HepG2 (cell line): ENCODE results near the gene P2RX6. TPM values are rescaled to one million over a fixed set of nuclear protein-coding genes. Genes with fewer than 3 reads are reported as not detected.
A peak's percentile ranks its signal among the peaks of the same experiment; 100 is the strongest.

Source experiments
- BCL6 ChIP-seq: IDR thresholded peaks from 2 replicates; pipeline ENCODE4 v1.6.1; 2016; ENCODE audit warnings: missing genetic modification reagents, missing compliant biosample characterization
- FIP1L1 ChIP-seq: fragments of 200-400 bp; formaldehyde crosslinking; IDR thresholded peaks from 2 replicates; pipeline ENCODE4 v1.6.1; 2018; ENCODE audit warnings: low read depth, mild to moderate bottlenecking, low read length, moderate library complexity, borderline replicate concordance; ENCODE audit not compliant: insufficient read depth
- MXI1 ChIP-seq: IDR thresholded peaks from 3 replicates; pipeline ENCODE4 v1.6.1; 2012; ENCODE audit warnings: low read depth, low read length, inconsistent platforms, borderline replicate concordance
- NFYB ChIP-seq: sonication (generic); formaldehyde crosslinking; IDR thresholded peaks from 2 replicates; pipeline ENCODE4 v1.4.0; 2020; ENCODE audit warnings: missing genetic modification reagents
- PRMT3 ChIP-seq: sonication (generic); formaldehyde crosslinking; IDR thresholded peaks from 2 replicates; pipeline ENCODE4 v1.8.1; 2022; ENCODE audit warnings: low read depth, mild to moderate bottlenecking, moderate library complexity, missing genetic modification reagents, borderline replicate concordance
- REST ChIP-seq, 2 experiments: IDR thresholded peaks; 2 replicates each; pipeline ENCODE4 v1.6.1; 2011 to 2012; ENCODE audit warnings: low read length in 2 of 2, borderline replicate concordance in 1 of 2, low read depth in 1 of 2, mild to moderate bottlenecking in 1 of 2, moderate library complexity in 1 of 2
- SNAPC4 ChIP-seq: sonication (generic); formaldehyde crosslinking; IDR thresholded peaks from 2 replicates; pipeline ENCODE4 v1.4.0; 2020; ENCODE audit warnings: mild to moderate bottlenecking, missing genetic modification reagents
- TCF12 ChIP-seq, 2 experiments: fragments of 450-650 bp in 1 of 2; sonication (generic) in 1 of 2; formaldehyde crosslinking in 1 of 2; IDR thresholded peaks; 2 replicates each; pipeline versions ENCODE4 v1.6.1 to v1.8.0; 2017 to 2022; ENCODE audit warnings: antibody characterized with exemption in 1 of 2, mild to moderate bottlenecking in 1 of 2, missing genetic modification reagents in 1 of 2, moderate library complexity in 1 of 2
- TGIF2 ChIP-seq: IDR thresholded peaks from 2 replicates; pipeline ENCODE4 v1.6.1; 2016; ENCODE audit warnings: control low read depth, missing compliant biosample characterization
- THAP11 ChIP-seq: IDR thresholded peaks from 2 replicates; pipeline ENCODE4 v1.6.1; 2016; ENCODE audit warnings: missing biosample characterization, missing genetic modification reagents
- polyA plus RNA-seq, 8 experiments: library from polyadenylated mRNA; depleted of rRNA in 3 of 8; stranded (reverse) in 7 of 8; unstranded in 1 of 8; fragments of >200 nt; fragmentation: Illumina TruSeq in 4 of 8; extraction: Trizol in 4 of 8; gene quantifications; 2 replicates each; pipeline versions ENCODE4 v1.2.1 to v1.2.3, GENCODE V29; 2011 to 2016; ENCODE audit warnings: low read depth in 4 of 8, missing spikeins in 1 of 8, mixed read lengths in 1 of 8; ENCODE audit not compliant: insufficient read depth in 1 of 8
- total RNA-seq, 5 experiments: library from RNA; depleted of rRNA; stranded (reverse); fragments of >200 nt; fragmentation: Illumina TruSeq; extraction: Trizol; gene quantifications; 2 replicates each; pipeline ENCODE4 v1.2.3, GENCODE V29; 2016; ENCODE audit warnings: low read depth in 1 of 5
- TF ChIP-seq, protein P1 (sequence below): sonication (generic); formaldehyde crosslinking; IDR thresholded peaks from 2 replicates; pipeline ENCODE4 v1.5.0; 2020; ENCODE audit warnings: missing genetic modification reagents, mild to moderate bottlenecking, borderline replicate concordance
- TF ChIP-seq, protein P2 (sequence below): sonication (generic); formaldehyde crosslinking; IDR thresholded peaks from 2 replicates; pipeline ENCODE4 v1.4.0; 2020; ENCODE audit warnings: missing genetic modification reagents; ENCODE audit errors: not compliant biosample characterization
- TF ChIP-seq, protein P3 (sequence below): sonication (generic); formaldehyde crosslinking; IDR thresholded peaks from 2 replicates; pipeline ENCODE4 v1.8.1; 2022; ENCODE audit warnings: low read depth, mild to moderate bottlenecking, missing genetic modification reagents

The P2RX6 gene
- total and polyA plus RNA-seq, 2 of the 13 experiments (the other 11 are each of a cell fraction or from before 2014, with no cell fraction given), result 0.04 to 0.12 TPM

GRCh38 chr22:21001601-21002325 is 13.2 kb upstream of the P2RX6 start, which contains the start of gene THAP7 (continued):
- TF ChIP-seq, protein P1, sequence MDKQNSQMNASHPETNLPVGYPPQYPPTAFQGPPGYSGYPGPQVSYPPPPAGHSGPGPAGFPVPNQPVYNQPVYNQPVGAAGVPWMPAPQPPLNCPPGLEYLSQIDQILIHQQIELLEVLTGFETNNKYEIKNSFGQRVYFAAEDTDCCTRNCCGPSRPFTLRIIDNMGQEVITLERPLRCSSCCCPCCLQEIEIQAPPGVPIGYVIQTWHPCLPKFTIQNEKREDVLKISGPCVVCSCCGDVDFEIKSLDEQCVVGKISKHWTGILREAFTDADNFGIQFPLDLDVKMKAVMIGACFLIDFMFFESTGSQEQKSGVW, result peak; percentile 82; the same call in 1 of the 2 replicates
- TF ChIP-seq REST (IDR thresholded peaks at IDR 0.05; ENCODE audit: borderline replicate concordance in 1 of 2, low read depth in 1 of 2, low read length in 2 of 2) (no peak), PRMT3 (CRISPR knock-in tag) (peak; percentile 77), BCL6 (CRISPR knock-in tag) (peak; percentile 46; the same call in 1 of the 2 replicates), SNAPC4 (CRISPR knock-in tag) (peak; percentile 93), FIP1L1 (no peak), TGIF2 (CRISPR knock-in tag) (peak; percentile 7; the same call in 1 of the 2 replicates), NFYB (CRISPR knock-in tag) (no peak), THAP11 (peak; percentile 91), MXI1 (peak; percentile 92; the same call in 2 of the 3 replicates), TCF12 (IDR thresholded peaks at IDR 0.05) (no peak), TCF12 (CRISPR knock-in tag; IDR thresholded peaks at IDR 0.05) (peak; percentile 59; the same call in 1 of the 2 replicates)
- TF ChIP-seq, protein P2, sequence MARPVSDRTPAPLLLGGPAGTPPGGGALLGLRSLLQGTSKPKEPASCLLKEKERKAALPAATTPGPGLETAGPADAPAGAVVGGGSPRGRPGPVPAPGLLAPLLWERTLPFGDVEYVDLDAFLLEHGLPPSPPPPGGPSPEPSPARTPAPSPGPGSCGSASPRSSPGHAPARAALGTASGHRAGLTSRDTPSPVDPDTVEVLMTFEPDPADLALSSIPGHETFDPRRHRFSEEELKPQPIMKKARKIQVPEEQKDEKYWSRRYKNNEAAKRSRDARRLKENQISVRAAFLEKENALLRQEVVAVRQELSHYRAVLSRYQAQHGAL (CRISPR knock-in tag), result peak; percentile 35
- TF ChIP-seq, protein P3, sequence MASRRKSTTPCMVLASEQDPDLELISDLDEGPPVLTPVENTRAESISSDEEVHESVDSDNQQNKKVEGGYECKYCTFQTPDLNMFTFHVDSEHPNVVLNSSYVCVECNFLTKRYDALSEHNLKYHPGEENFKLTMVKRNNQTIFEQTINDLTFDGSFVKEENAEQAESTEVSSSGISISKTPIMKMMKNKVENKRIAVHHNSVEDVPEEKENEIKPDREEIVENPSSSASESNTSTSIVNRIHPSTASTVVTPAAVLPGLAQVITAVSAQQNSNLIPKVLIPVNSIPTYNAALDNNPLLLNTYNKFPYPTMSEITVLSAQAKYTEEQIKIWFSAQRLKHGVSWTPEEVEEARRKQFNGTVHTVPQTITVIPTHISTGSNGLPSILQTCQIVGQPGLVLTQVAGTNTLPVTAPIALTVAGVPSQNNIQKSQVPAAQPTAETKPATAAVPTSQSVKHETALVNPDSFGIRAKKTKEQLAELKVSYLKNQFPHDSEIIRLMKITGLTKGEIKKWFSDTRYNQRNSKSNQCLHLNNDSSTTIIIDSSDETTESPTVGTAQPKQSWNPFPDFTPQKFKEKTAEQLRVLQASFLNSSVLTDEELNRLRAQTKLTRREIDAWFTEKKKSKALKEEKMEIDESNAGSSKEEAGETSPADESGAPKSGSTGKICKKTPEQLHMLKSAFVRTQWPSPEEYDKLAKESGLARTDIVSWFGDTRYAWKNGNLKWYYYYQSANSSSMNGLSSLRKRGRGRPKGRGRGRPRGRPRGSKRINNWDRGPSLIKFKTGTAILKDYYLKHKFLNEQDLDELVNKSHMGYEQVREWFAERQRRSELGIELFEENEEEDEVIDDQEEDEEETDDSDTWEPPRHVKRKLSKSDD, result peak; percentile 59
